ENCODE data around the gene RBM14. TPM values are rescaled to one million over a fixed set of nuclear protein-coding genes. Genes with fewer than 3 reads are reported as not detected.

The RBM14 gene
- total RNA-seq, 2 donors from 2014 or later: 29.8 to 37.6 TPM

DNA sequence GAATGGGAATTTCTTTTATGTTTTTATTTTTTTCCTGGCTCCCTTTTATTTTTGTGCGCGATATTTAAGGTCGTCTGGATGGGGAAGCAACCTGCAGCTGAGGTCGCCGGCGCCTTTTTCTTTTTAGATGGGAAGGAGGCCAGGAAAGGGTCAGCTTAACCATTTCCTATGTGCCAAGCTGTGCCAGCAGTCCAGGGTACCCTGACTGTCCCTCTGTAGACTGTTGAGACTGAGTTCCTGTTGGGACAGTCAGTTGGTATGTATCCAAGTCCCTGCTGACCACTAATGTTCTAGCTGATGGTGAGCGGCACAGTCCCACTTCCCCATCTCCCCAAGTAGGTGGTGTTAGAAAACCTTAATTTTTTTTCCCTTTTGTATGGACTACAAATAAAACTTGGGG, 10.5 kb downstream of the RBM14 start:
- H3K4me3 ChIP-seq: no peak overlapping the region
- intact Hi-C loops (cut with DNase I): no loop called here
- no peaks in the 10 kb centered on the region for H3K9me3 ChIP-seq
- WGBS, 2 donors: 76 to 78% methylated on average over 7 of the region's 7 CpGs
- DNase-seq: no peak
- no peak overlapping the region for H3K27ac ChIP-seq
- no peak for ATAC-seq
- TF ChIP-seq, protein P1, sequence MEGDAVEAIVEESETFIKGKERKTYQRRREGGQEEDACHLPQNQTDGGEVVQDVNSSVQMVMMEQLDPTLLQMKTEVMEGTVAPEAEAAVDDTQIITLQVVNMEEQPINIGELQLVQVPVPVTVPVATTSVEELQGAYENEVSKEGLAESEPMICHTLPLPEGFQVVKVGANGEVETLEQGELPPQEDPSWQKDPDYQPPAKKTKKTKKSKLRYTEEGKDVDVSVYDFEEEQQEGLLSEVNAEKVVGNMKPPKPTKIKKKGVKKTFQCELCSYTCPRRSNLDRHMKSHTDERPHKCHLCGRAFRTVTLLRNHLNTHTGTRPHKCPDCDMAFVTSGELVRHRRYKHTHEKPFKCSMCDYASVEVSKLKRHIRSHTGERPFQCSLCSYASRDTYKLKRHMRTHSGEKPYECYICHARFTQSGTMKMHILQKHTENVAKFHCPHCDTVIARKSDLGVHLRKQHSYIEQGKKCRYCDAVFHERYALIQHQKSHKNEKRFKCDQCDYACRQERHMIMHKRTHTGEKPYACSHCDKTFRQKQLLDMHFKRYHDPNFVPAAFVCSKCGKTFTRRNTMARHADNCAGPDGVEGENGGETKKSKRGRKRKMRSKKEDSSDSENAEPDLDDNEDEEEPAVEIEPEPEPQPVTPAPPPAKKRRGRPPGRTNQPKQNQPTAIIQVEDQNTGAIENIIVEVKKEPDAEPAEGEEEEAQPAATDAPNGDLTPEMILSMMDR (IDR thresholded peaks at IDR 0.05): no peak
- TF ChIP-seq POLR2A (IDR thresholded peaks at IDR 0.05): no peak
- H3K27me3 ChIP-seq: no peaks in the 10 kb centered on the region
- H3K36me3 ChIP-seq (replicated peaks in 1 of 2; ENCODE audit: insufficient read depth in 1 of 2, low read depth in 2 of 2): peaks cover 27 to 34% of the 10 kb centered on the region in 2 donors
- peaks cover 30% of the 10 kb centered on the region for H3K4me1 ChIP-seq

DNA sequence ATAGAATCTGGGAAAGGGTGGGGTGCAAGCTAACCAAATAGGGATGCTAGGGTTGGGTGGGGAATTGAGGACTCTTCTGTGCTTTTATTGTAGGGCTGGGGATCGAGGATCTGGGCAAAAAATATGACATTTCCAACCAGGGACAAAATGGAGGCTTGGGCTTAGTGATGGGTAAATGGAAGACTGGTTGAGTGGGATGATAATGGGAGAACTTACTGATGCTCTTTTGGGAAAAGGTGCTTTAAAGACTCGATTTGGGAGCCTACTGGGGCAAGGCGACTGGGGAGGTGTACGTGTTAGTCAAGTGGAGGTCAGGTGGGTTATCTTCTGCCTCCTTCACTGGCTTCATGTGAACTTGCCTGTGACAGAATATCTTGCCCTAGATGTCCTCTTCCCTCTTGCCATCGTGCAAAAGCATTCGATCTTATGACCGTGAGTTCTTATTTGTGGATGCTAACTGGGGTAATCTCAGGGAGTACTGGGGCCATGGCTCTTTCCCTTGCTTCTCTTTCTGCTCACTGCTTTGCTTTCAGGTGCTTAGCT, 11.7 kb downstream of the RBM14 start:
- Histone ChIP-seq H3K27me3 (no peaks in the 10 kb centered on the region), H3K9me3 (no peaks in the 10 kb centered on the region), H3K36me3 (replicated peaks in 1 of 2; ENCODE audit: insufficient read depth in 1 of 2, low read depth in 2 of 2) (peaks cover 27 to 34% of the 10 kb centered on the region in 2 donors), H3K27ac (no peak overlapping the region), H3K4me1 (peaks cover 18% of the 10 kb centered on the region), H3K4me3 (no peak overlapping the region)
- TF ChIP-seq POLR2A (IDR thresholded peaks at IDR 0.05): no peak
- ATAC-seq (no peak), DNase-seq (no peak)
- intact Hi-C loops (cut with DNase I): no loop called here
- 90 to 92% methylated on average over 7 of the region's 7 CpGs for WGBS, 2 donors

DNA sequence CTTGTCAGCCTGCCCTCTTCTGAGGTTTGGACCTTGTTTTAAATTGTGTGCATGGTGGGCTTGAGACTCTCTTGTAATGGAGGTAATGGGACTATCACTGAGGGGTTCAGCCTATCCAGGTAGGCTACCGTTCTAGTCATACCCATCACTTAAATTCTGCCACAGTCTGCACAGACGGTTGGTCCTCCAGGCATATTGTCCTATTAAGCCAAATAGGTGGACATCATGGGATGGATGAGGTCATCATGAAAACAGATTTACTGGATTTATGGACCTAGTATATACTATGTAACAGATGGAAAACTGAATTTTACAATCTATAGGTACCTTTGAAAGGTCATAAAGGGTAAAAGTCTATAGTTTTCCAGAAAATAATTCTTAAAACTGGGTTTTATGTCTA, 12.9 kb downstream of the RBM14 start:
- intact Hi-C loops (cut with DNase I): no loop called here
- DNase-seq: no peak
- H3K27me3 ChIP-seq: no peaks in the 10 kb centered on the region
- WGBS, 2 donors: 91% methylated on average over 2 of the region's 2 CpGs
- H3K4me1 ChIP-seq: peaks cover 6% of the 10 kb centered on the region
- TF ChIP-seq, protein P1 (IDR thresholded peaks at IDR 0.05): no peak
- TF ChIP-seq POLR2A (IDR thresholded peaks at IDR 0.05): no peak
- no peak overlapping the region for H3K27ac ChIP-seq
- H3K9me3 ChIP-seq: no peaks in the 10 kb centered on the region
- ATAC-seq: no peak
- H3K4me3 ChIP-seq: no peak overlapping the region
- H3K36me3 ChIP-seq (replicated peaks in 1 of 2; ENCODE audit: insufficient read depth in 1 of 2, low read depth in 2 of 2): peaks cover 22 to 33% of the 10 kb centered on the region in 2 donors

DNA sequence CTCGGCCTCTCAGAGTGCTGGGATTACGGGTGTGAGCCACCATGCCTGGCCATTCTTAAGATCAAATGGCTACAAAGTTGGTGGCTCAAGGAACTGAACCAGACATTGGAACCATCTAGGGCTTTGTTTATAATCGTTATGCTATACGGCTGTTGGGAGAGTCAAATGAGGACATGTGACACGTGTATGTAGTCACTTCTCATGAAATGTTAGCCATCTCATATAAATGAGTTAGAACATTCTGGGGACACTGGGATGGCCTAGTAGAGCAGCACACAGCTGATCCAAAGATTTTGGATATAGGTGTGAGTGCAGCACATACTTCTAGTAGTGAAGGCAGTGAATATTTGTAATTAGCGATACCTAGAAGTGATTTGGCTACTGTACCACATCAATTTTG, 15.5 kb downstream of the RBM14 start:
- intact Hi-C loops (cut with DNase I): no loop called here
- DNase-seq: no peak
- Histone ChIP-seq H3K4me1 (no peaks in the 10 kb centered on the region), H3K36me3 (replicated peaks in 1 of 2; ENCODE audit: insufficient read depth in 1 of 2, low read depth in 2 of 2) (peaks cover 0 to 12% of the 10 kb centered on the region in 2 donors), H3K27me3 (no peaks in the 10 kb centered on the region), H3K27ac (no peak overlapping the region), H3K4me3 (no peak overlapping the region), H3K9me3 (no peaks in the 10 kb centered on the region)
- no peak for ATAC-seq
- 84 to 95% methylated on average over 6 of the region's 6 CpGs for WGBS, 2 donors
- TF ChIP-seq POLR2A (IDR thresholded peaks at IDR 0.05): no peak
- TF ChIP-seq, protein P1 (IDR thresholded peaks at IDR 0.05): no peak

DNA sequence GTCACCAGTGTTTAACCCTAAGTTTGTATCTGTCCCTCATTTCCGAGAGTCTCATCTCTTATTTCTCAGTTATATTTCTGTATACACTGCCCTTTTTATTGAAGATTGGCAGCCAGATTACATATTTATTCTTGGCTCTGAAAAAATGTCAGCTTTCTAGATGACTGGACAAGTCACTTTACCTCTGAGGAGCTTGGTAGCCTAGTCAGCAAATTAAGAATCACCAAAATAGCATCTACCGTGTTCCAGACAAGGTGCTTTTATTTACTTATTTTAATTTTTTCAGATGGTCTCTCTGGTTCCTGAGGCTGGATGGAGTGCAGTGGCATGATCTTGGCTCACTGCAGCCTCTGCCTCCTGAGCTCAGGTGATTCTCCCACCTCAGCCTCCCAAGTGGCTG, 16.5 kb downstream of the RBM14 start:
- Histone ChIP-seq H3K36me3 (replicated peaks in 1 of 2; ENCODE audit: insufficient read depth in 1 of 2, low read depth in 2 of 2) (peaks cover 0 to 3% of the 10 kb centered on the region in 2 donors), H3K27ac (no peak overlapping the region), H3K4me3 (no peak overlapping the region), H3K9me3 (no peaks in the 10 kb centered on the region), H3K4me1 (peaks cover 8% of the 10 kb centered on the region), H3K27me3 (no peaks in the 10 kb centered on the region)
- no peak for TF ChIP-seq POLR2A (IDR thresholded peaks at IDR 0.05)
- TF ChIP-seq, protein P1 (IDR thresholded peaks at IDR 0.05): no peak
- WGBS, 2 donors: 73 to 80% methylated on average over 2 of the region's 2 CpGs
- ATAC-seq (no peak), DNase-seq (no peak)
- intact Hi-C loops (cut with DNase I): no loop called here

Measured in body of pancreas (tissue), 4 donors.